ENCODE measurements around the gene TRPV4. TPM values are rescaled to one million over a fixed set of nuclear protein-coding genes. Genes with fewer than 3 reads are reported as not detected.
"Not testable (repeated sequence)": the region's sequence is repeated elsewhere in the genome, so short reads cannot be mapped to it uniquely, and the experiment has no call there.

Gene TRPV4
- total RNA-seq, 2 experiments from 2014 or later = not detected

GRCh38 chr12:109858764-109859163, 25.6 kb upstream of the TRPV4 start:
- Mint-ChIP-seq H3K27ac (no peak overlapping the region), H3K4me3 (no peak overlapping the region), H3K36me3 (ENCODE audit: low read depth) (peaks cover 8% of the 10 kb centered on the region), H3K9me3 (ENCODE audit: low read depth) (no peaks in the 10 kb centered on the region), H3K4me1 (peaks cover 3% of the 10 kb centered on the region), H3K27me3 (no peaks in the 10 kb centered on the region)
- ChIA-PET POLR2A (no interaction called here), CTCF (interaction anchor here (1.2 to 2.3 kb wide), 2 partner anchors 13 to 85 kb away, joined by 3 to 12 read pairs; no protein-coding TSS in a partner anchor)
- ATAC-seq (no peak), DNase-seq (no peak)
- intact Hi-C loops (cut with DNase I, micrococcal nuclease) = no loop called here

DNA sequence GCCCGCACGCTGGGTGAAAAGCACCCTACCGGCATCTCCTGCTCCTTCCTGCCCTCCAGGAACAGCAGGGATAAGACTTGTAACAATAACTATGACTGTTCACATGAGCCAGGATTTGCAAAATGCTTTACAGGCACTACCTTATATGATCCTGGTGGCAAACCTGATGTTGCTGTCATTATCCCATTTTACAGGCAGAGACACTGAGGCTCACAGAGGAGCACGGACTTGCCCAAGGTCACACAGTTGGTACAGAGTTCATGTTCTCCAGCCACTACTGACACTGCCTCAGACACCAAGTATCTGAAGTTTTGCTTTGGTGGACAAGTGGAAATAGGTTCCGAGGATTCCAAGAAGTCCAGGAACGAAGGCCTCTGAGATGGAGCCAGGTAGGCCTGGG, 24.5 kb upstream of the TRPV4 start:
- Mint-ChIP-seq H3K4me3 (no peak overlapping the region), H3K36me3 (ENCODE audit: low read depth) (peaks cover 11% of the 10 kb centered on the region), H3K27me3 (no peaks in the 10 kb centered on the region), H3K4me1 (peaks cover 3% of the 10 kb centered on the region), H3K27ac (no peak overlapping the region), H3K9me3 (ENCODE audit: low read depth) (no peaks in the 10 kb centered on the region)
- ATAC-seq (no peak), DNase-seq (no peak)
- intact Hi-C loops (cut with DNase I, micrococcal nuclease) = no loop called here
- ChIA-PET CTCF (interaction anchor here (0.5 to 1.2 kb wide), 3 partner anchors 31 to 196 kb away, joined by 3 read pairs; no protein-coding TSS in a partner anchor), POLR2A (interaction anchor here (0.7 kb wide), 1 partner anchor 25 kb away, joined by 5 read pairs; no protein-coding TSS in a partner anchor)

DNA sequence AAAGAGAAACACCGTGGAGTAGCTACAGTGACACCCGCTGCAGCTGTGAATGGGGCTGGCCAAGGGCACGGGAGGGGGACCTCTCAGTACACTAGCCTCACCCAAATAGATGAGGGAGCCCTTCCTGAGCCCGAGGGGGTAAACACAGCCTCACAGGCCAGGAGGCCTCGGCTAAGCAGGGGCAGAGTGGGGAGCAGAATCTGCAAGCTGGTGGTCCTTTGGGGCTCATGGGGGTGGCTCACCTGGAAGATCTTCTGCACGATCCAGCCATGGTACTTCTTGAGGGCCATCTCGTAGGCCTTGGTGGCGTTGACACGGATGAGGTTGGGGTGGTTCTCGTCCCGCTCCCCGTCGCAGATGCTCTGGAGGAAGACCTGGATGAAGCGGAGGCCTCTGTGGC, 22.2 kb upstream of the TRPV4 start:
- H3K36me3 Mint-ChIP-seq (ENCODE audit: low read depth) = peaks cover 9% of the 10 kb centered on the region
- no peak overlapping the region for H3K27ac Mint-ChIP-seq
- intact Hi-C loops (cut with DNase I, micrococcal nuclease) = no loop called here
- no peak overlapping the region for H3K4me3 Mint-ChIP-seq
- H3K9me3 Mint-ChIP-seq (ENCODE audit: low read depth) = no peaks in the 10 kb centered on the region
- ChIA-PET CTCF (interaction anchor here (1.1 to 2.8 kb wide), 2 partner anchors 50 to 224 kb away, joined by 3 to 14 read pairs; no protein-coding TSS in a partner anchor), POLR2A (no interaction called here)
- no peak for DNase-seq
- ATAC-seq = no peak
- H3K27me3 Mint-ChIP-seq = no peaks in the 10 kb centered on the region
- no peaks in the 10 kb centered on the region for H3K4me1 Mint-ChIP-seq

DNA sequence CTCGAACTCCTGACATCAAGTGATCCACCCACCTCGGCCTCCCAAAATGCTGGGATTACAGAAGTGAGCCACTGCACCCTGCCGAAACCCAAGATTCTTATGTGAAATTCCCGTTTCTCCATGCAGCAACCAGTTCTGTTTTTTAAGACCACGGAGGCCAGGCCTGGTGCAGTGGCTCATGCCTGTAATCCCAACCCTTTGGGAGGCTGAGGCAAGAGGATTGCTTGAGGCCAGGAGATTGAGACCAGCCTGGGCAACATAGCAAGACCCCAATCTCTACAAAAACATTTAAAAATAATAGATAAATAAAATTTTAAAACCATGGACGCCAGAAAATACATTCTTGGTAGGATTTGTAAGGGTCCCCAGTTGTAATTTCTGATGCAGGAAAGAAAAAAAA, 17.3 kb upstream of the TRPV4 start:
- ATAC-seq; intact Hi-C loops (cut with DNase I, micrococcal nuclease); H3K4me3 Mint-ChIP-seq; H3K27me3 Mint-ChIP-seq; H3K4me1 Mint-ChIP-seq; POLR2A ChIA-PET; H3K27ac Mint-ChIP-seq; H3K9me3 Mint-ChIP-seq (ENCODE audit: low read depth); DNase-seq; H3K36me3 Mint-ChIP-seq (ENCODE audit: low read depth): not testable (repeated sequence)
- CTCF ChIA-PET = interaction anchor here (0.7 to 1.5 kb wide), 3 partner anchors 8 to 26 kb away, joined by 3 to 4 read pairs (median 4); no protein-coding TSS in a partner anchor

- DNase-seq (no peak), ATAC-seq (no peak)
- H3K36me3 Mint-ChIP-seq (ENCODE audit: low read depth) = no peaks in the 10 kb centered on the region
- H3K9me3 Mint-ChIP-seq (ENCODE audit: low read depth) = no peaks in the 10 kb centered on the region
- no peaks in the 10 kb centered on the region for H3K27me3 Mint-ChIP-seq
- intact Hi-C loops (cut with DNase I, micrococcal nuclease) = loop anchor here in 1 of 2 experiments (5.0 kb wide), 1 partner anchor 250 kb away; no protein-coding TSS in a partner anchor
- H3K4me1 Mint-ChIP-seq = peaks cover 4% of the 10 kb centered on the region
- no peak overlapping the region for H3K27ac Mint-ChIP-seq
- CTCF ChIA-PET = interaction anchor here (0.6 to 4.6 kb wide), 6 partner anchors 9 to 800 kb away, joined by 3 to 58 read pairs (median 6); no protein-coding TSS in a partner anchor
- H3K4me3 Mint-ChIP-seq = no peak overlapping the region
- POLR2A ChIA-PET = no interaction called here
Measured at GRCh38 chr12:109847142-109847735, 14.0 kb upstream of the TRPV4 start.

DNA sequence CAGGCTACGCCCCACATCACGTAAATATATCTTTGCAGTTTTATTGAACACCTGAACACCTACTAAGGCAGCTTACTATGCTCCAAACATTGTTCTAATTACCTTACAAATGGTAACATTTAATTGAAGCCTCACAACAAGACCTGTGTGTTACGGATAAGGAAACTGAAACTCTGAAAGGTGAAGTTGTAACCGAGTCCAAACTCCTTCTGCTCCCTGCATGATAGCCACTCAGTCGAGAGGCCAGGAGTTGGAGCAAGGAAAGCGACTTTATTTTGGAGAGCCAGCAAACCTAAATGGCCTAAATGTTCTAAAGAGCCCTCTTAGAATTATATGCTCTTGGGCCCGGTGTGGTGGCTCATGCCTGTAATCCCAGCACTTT, 12.6 kb upstream of the TRPV4 start:
- CTCF ChIA-PET = interaction anchor here (0.6 to 4.6 kb wide), 40 partner anchors 8 to 1590 kb away, joined by 3 to 58 read pairs (median 4); partner anchors contain the start of gene TRPV4

GRCh38 chr12:109844983-109845823, 12.0 kb upstream of the TRPV4 start:
- Mint-ChIP-seq H3K9me3 (ENCODE audit: low read depth) (no peaks in the 10 kb centered on the region), H3K4me3 (peak overlapping the region; percentile 21), H3K4me1 (peaks cover 4% of the 10 kb centered on the region), H3K27ac (no peak overlapping the region), H3K36me3 (ENCODE audit: low read depth) (no peaks in the 10 kb centered on the region), H3K27me3 (no peaks in the 10 kb centered on the region)
- POLR2A ChIA-PET = interaction anchor here (0.5 to 0.9 kb wide), 2 partner anchors 16 to 23 kb away, joined by 4 read pairs; no protein-coding TSS in a partner anchor
- ATAC-seq = peak; percentile 99
- CTCF ChIA-PET = interaction anchor here (0.5 to 4.6 kb wide), 43 partner anchors 9 to 1589 kb away, joined by 3 to 58 read pairs (median 4); partner anchors contain the start of gene TRPV4
- intact Hi-C loops (cut with DNase I, micrococcal nuclease) = loop anchor here (1.0 to 5.0 kb wide), 7 partner anchors 35 to 327 kb away; partner anchors contain the start of genes FAM222A (in 1 of the 2), GLTP (in 1 of the 2), MMAB (in 1 of the 2) and MVK (in 1 of the 2)
- DNase-seq = peak; percentile 95

More for the DNA sequence above, 12.6 kb upstream of the TRPV4 start:
- Mint-ChIP-seq H3K27ac (no peak overlapping the region), H3K27me3 (no peaks in the 10 kb centered on the region), H3K36me3 (ENCODE audit: low read depth) (no peaks in the 10 kb centered on the region), H3K4me3 (peak overlapping the region; percentile 21), H3K4me1 (peaks cover 4% of the 10 kb centered on the region), H3K9me3 (ENCODE audit: low read depth) (no peaks in the 10 kb centered on the region)
- ATAC-seq = no peak
- no peak for DNase-seq
- POLR2A ChIA-PET = interaction anchor here (0.9 kb wide), 1 partner anchor 17 kb away, joined by 4 read pairs; no protein-coding TSS in a partner anchor
- intact Hi-C loops (cut with DNase I, micrococcal nuclease) = loop anchor here (1.0 to 5.0 kb wide), 7 partner anchors 34 to 328 kb away; partner anchors contain the start of genes FAM222A (in 1 of the 2), GLTP (in 1 of the 2), MMAB (in 1 of the 2) and MVK (in 1 of the 2)

DNA sequence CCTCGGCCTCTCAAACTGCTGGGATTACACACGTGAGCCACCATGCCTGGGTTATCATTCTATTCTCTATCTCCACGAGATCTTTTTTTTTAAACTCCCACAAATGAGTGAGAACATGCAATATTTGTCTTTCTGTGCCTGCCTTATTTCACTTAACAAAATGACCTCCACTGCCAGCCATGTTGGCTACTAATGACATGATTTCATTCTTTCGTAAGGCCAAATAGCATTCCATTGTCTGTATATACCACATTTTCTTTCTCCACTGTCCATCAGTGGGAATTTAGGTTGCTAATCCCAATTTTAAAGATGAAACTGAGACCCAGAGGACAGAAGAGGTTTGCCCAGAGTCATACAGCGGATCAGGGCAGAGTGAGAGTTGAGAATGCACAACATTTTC, 10.9 kb upstream of the TRPV4 start:
- Mint-ChIP-seq H3K4me3 (no peak overlapping the region), H3K9me3 (ENCODE audit: low read depth) (no peaks in the 10 kb centered on the region), H3K36me3 (ENCODE audit: low read depth) (no peaks in the 10 kb centered on the region), H3K27me3 (no peaks in the 10 kb centered on the region), H3K27ac (no peak overlapping the region), H3K4me1 (peaks cover 4% of the 10 kb centered on the region)
- intact Hi-C loops (cut with DNase I, micrococcal nuclease) = loop anchor here in 1 of 2 experiments (2.0 kb wide), 1 partner anchor 325 kb away; no protein-coding TSS in a partner anchor
- ATAC-seq (no peak), DNase-seq (no peak)
- POLR2A ChIA-PET = interaction anchor here (1.0 kb wide), 1 partner anchor 11 kb away, joined by 3 read pairs; no protein-coding TSS in a partner anchor
- CTCF ChIA-PET = interaction anchor here (0.6 to 4.6 kb wide), 5 partner anchors 16 to 126 kb away, joined by 3 to 58 read pairs (median 5); no protein-coding TSS in a partner anchor

DNA sequence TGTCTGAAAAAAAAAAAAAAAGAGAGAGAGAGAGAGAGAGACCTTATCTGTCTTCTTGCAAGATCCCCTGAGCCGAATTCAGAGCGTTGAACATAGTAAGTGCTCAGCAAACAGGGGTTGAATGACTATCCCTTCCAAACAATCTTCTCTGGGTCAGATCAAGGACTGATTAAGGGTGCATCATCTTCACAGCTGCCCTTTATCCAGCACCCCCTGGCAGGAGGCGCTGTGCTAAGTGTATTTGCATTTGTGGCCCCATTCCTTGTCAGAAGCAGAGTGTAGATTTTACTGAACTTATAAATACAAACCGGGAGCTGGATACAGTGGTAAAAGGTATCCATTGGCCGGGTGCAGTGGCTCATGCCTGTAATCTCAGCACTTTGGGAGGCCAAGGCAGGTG, 8.8 kb upstream of the TRPV4 start:
- intact Hi-C loops (cut with DNase I, micrococcal nuclease) = no loop called here
- POLR2A ChIA-PET = no interaction called here
- H3K27ac Mint-ChIP-seq = no peak overlapping the region
- H3K27me3 Mint-ChIP-seq = no peaks in the 10 kb centered on the region
- H3K9me3 Mint-ChIP-seq (ENCODE audit: low read depth) = no peaks in the 10 kb centered on the region
- H3K4me1 Mint-ChIP-seq = peaks cover 4% of the 10 kb centered on the region
- ATAC-seq (no peak), DNase-seq (no peak)
- no peak overlapping the region for H3K4me3 Mint-ChIP-seq
- CTCF ChIA-PET = interaction anchor here (0.6 to 1.3 kb wide), 3 partner anchors 9 to 406 kb away, joined by 3 to 4 read pairs (median 3); no protein-coding TSS in a partner anchor
- no peaks in the 10 kb centered on the region for H3K36me3 Mint-ChIP-seq (ENCODE audit: low read depth)

DNA sequence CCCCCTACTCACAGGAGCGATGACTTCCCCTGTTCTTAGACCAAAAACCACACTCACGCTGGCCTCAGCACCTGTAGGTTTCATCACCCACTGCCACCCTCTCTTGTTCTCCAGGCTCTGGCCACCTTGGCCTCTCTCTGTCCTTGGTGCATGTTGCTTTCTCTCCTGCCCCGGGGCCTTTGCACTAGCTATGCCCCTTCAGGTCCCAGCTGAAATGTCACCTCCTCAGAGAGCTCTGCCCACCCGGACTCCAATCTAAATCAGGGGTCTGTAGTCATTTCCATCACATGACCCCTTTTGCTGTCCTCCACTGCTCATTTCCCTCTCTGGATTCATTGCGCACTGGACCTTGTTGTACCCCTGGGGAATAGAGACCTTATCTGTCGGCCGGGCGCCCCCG, 8.2 kb upstream of the TRPV4 start:
- peaks cover 4% of the 10 kb centered on the region for H3K4me1 Mint-ChIP-seq
- no peak for DNase-seq
- intact Hi-C loops (cut with DNase I, micrococcal nuclease) = no loop called here
- H3K36me3 Mint-ChIP-seq (ENCODE audit: low read depth) = no peaks in the 10 kb centered on the region
- no peak overlapping the region for H3K27ac Mint-ChIP-seq
- H3K9me3 Mint-ChIP-seq (ENCODE audit: low read depth) = no peaks in the 10 kb centered on the region
- no peaks in the 10 kb centered on the region for H3K27me3 Mint-ChIP-seq
- CTCF ChIA-PET = interaction anchor here (0.9 kb wide), 1 partner anchor 12 kb away, joined by 4 read pairs; no protein-coding TSS in a partner anchor
- ATAC-seq = no peak
- POLR2A ChIA-PET = no interaction called here
- H3K4me3 Mint-ChIP-seq = no peak overlapping the region
